ENCODE measurements around the gene CDHR5. TPM values are rescaled to one million over a fixed set of nuclear protein-coding genes. Genes with fewer than 3 reads are reported as not detected.

The CDHR5 gene
- total and polyA plus RNA-seq, 2 of the 4 experiments (the other 2 are of a cell fraction) = not detected

DNA sequence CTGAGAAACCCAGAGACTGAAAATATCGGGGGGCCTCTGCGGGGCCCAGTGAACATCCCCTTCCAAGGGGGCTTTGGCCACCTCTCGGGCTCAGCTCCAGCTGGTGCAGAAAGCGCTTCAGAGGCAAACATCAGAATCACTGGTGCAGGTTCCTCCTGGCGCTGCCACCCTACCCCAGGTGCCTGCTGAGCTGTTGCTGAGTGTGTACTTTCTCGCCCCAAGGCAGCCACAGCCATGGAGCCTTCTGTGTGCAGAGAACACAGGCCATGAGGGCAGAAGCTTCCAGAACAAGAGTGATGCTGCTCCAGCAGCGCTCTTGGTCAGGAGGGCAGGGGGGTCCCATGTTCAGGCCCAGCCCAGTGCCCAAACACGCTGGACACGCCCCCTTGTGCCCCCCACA lies 18.6 kb upstream of the CDHR5 start:
- Histone ChIP-seq H2BK15ac (ENCODE audit: low read depth, low read length) (no peak overlapping the region), H3K4me3 (ENCODE audit: insufficient read depth, low read depth, low read length) (no peak overlapping the region), H3K23ac (ENCODE audit: low read depth, low read length) (no peak overlapping the region), H2BK20ac (ENCODE audit: low read depth, low read length) (no peak overlapping the region), H3K36me3 (ENCODE audit: control insufficient read depth, insufficient read depth, low read length) (peaks cover 23% of the 10 kb centered on the region), H2AK9ac (replicated peaks; ENCODE audit: low read depth, low read length, poor library complexity) (no peak overlapping the region), H3K4me1 (ENCODE audit: control insufficient read depth, insufficient read depth, low read length) (no peaks in the 10 kb centered on the region), H3K56ac (ENCODE audit: extremely low read depth, insufficient read depth, low read length) (no peak overlapping the region), H3K9me3 (ENCODE audit: control insufficient read depth, insufficient read depth, low read length) (no peaks in the 10 kb centered on the region), H3K4ac (ENCODE audit: low read depth, low read length) (no peak overlapping the region), H3K27me3 (ENCODE audit: control insufficient read depth, insufficient read depth, low read length) (peaks cover 2% of the 10 kb centered on the region; the same call in 1 of the 2 replicates), H3K9ac (ENCODE audit: low read depth, low read length) (no peak overlapping the region), H3K14ac (replicated peaks; ENCODE audit: low read depth, low read length) (no peak overlapping the region), H4K91ac (ENCODE audit: insufficient read depth, low read depth, low read length) (no peak overlapping the region), H3K9me1 (ENCODE audit: insufficient read depth, low read length) (no peaks in the 10 kb centered on the region), H4K20me1 (ENCODE audit: insufficient read depth, low read length) (peaks cover 15% of the 10 kb centered on the region), H3K79me1 (ENCODE audit: low read depth in 1 of 2, low read length in 2 of 2) (no peaks in the 10 kb centered on the region), H2BK5ac (ENCODE audit: low read depth, low read length, poor library complexity, severe bottlenecking) (no peak overlapping the region), H2BK120ac (ENCODE audit: low read depth, low read length) (no peak overlapping the region), H2AFZ (replicated peaks; ENCODE audit: low read length, poor library complexity) (no peak overlapping the region), H3K18ac (ENCODE audit: low read depth, low read length) (no peak overlapping the region), H2AK5ac (ENCODE audit: low read depth, low read length) (no peak overlapping the region), H4K5ac (ENCODE audit: low read depth, low read length) (no peak overlapping the region), H4K8ac (ENCODE audit: low read depth in 2 of 2, low read length in 2 of 2) (no peak overlapping the region), H3K4me2 (ENCODE audit: low read depth, low read length) (no peak overlapping the region), H3K27ac (ENCODE audit: insufficient read depth, low read length) (no peak overlapping the region)
- in situ Hi-C loops (cut with MboI; ENCODE audit: low sequenced_read_pairs) (no loop called here), dilution Hi-C loops (cut with HindIII; ENCODE audit: low sequenced_read_pairs, unreplicated experiment) (no loop called here), intact Hi-C loops (cut with micrococcal nuclease) (no loop called here)
- WGBS, 2 experiments (ENCODE audit: extremely low coverage in 2 of 2, insufficient read length in 1 of 2) = 95% methylated on average over 6 of the region's 9 CpGs; no CpG with 5 or more reads in 1 of the 2 experiments
- TF ChIP-seq MXI1 (IDR thresholded peaks at IDR 0.05; ENCODE audit: borderline replicate concordance, low read depth, low read length) (no peak), POLR2A (IDR thresholded peaks at IDR 0.05; ENCODE audit: low read depth, low read length) (no peak), FOS (IDR thresholded peaks at IDR 0.05; ENCODE audit: low read depth, low read length) (no peak), CEBPB (IDR thresholded peaks at IDR 0.05; ENCODE audit: low read depth, low read length) (no peak), RCOR1 (IDR thresholded peaks at IDR 0.05; ENCODE audit: insufficient replicate concordance, low read length) (no peak), NFE2L2 (IDR thresholded peaks at IDR 0.05; ENCODE audit: low read depth, low read length) (no peak), SMC3 (IDR thresholded peaks at IDR 0.05; ENCODE audit: low read depth, low read length) (no peak), MAZ (IDR thresholded peaks at IDR 0.05; ENCODE audit: borderline replicate concordance, low read depth, low read length) (no peak), RFX5 (IDR thresholded peaks at IDR 0.05; ENCODE audit: low read depth, low read length) (no peak), CHD1 (IDR thresholded peaks at IDR 0.05; ENCODE audit: low read depth, low read length) (no peak), BHLHE40 (IDR thresholded peaks at IDR 0.05; ENCODE audit: low read depth, low read length) (no peak), RAD21 (IDR thresholded peaks at IDR 0.05; ENCODE audit: low read length) (no peak)
- TF ChIP-seq, protein P1, sequence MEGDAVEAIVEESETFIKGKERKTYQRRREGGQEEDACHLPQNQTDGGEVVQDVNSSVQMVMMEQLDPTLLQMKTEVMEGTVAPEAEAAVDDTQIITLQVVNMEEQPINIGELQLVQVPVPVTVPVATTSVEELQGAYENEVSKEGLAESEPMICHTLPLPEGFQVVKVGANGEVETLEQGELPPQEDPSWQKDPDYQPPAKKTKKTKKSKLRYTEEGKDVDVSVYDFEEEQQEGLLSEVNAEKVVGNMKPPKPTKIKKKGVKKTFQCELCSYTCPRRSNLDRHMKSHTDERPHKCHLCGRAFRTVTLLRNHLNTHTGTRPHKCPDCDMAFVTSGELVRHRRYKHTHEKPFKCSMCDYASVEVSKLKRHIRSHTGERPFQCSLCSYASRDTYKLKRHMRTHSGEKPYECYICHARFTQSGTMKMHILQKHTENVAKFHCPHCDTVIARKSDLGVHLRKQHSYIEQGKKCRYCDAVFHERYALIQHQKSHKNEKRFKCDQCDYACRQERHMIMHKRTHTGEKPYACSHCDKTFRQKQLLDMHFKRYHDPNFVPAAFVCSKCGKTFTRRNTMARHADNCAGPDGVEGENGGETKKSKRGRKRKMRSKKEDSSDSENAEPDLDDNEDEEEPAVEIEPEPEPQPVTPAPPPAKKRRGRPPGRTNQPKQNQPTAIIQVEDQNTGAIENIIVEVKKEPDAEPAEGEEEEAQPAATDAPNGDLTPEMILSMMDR (conservative IDR thresholded peaks at IDR 0.05; ENCODE audit: low read depth, low read length) = no peak
- TF ChIP-seq, protein P2, sequence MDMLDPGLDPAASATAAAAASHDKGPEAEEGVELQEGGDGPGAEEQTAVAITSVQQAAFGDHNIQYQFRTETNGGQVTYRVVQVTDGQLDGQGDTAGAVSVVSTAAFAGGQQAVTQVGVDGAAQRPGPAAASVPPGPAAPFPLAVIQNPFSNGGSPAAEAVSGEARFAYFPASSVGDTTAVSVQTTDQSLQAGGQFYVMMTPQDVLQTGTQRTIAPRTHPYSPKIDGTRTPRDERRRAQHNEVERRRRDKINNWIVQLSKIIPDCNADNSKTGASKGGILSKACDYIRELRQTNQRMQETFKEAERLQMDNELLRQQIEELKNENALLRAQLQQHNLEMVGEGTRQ (IDR thresholded peaks at IDR 0.05; ENCODE audit: low read depth, low read length) = no peak
- POLR2A ChIA-PET (ENCODE audit: unreplicated experiment) = no interaction called here
- no TSS peak for BruUV-seq (replicated peaks)
- no peak for ATAC-seq (ENCODE audit: low read depth)
- no peak for DNase-seq
- CTCF ChIA-PET = no interaction called here

All from IMR-90 (cell line).